GM18951 (cell line): Measurements from ENCODE around the gene ZDHHC13.

Experiments used
- POLR2A ChIP-seq: IDR thresholded peaks from 4 replicates; pipeline ENCODE4 v1.6.1; 2011; ENCODE audit warnings: mild to moderate bottlenecking; ENCODE audit not compliant: insufficient read length, insufficient read depth; ENCODE audit errors: extremely low read depth
- in situ Hi-C: fragments of 300-500 bp; cut with MboI; formaldehyde crosslinking; loops from one replicate; pipeline ENCODE4 v1.12.0; 2022; ENCODE audit warnings: low sequenced_read_pairs, mixed read lengths, inconsistent platforms; ENCODE audit not compliant: unreplicated experiment

ZDHHC13 gene

DNA sequence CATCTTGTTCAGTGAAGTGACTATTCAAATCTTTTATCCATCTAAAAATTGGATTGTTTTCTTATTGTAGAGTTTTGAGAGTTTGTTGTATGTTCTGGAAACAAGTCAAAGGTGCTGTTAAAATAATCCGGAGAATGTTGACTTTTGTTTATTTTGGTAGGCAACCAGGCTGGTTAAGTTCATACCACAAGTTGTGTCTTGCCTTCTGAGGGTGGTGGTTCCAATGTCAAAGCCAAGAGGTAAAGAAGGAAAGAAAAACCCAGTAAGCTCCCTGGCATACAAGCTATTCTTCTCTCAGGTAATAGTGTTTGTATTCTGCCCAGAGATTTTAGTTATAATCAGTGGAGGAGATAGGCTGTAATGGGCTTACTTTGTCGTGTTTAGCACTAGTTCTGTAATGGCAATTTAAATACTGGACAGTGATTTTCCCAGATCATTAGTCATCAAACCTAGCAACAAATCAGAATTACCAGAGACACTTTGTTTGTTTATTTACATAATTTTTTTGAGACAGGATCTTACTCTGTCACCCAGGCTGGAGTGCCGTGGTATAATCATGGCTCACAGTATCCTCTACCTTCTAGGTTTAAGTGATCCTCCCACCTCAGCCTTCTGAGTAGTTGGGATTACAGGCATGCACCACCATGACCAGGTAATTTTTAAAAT lies 99.9 kb downstream of the ZDHHC13 start:
- in situ Hi-C loops = no loop called here
- no peak for TF ChIP-seq POLR2A

DNA sequence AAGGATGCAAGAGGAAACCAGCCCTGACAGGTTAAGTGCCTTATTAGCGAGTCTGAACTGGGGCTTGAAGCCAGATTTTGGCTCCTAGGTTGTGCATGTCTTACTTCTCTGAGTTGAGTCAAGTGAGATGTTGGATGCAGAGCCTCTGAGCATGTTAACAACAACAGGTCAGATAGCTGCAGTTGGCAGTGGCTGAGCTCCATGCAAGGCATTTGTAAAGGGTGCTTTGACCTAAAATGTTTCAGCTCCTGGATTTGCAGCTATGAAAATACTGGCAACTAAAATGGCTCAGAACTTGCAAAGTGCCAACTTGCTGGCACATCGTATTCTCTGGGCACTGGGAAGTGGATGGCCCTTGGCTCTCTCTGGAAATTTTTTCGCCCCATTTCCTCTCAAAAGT lies 101.2 kb downstream of the ZDHHC13 start:
- TF ChIP-seq POLR2A = no peak

DNA sequence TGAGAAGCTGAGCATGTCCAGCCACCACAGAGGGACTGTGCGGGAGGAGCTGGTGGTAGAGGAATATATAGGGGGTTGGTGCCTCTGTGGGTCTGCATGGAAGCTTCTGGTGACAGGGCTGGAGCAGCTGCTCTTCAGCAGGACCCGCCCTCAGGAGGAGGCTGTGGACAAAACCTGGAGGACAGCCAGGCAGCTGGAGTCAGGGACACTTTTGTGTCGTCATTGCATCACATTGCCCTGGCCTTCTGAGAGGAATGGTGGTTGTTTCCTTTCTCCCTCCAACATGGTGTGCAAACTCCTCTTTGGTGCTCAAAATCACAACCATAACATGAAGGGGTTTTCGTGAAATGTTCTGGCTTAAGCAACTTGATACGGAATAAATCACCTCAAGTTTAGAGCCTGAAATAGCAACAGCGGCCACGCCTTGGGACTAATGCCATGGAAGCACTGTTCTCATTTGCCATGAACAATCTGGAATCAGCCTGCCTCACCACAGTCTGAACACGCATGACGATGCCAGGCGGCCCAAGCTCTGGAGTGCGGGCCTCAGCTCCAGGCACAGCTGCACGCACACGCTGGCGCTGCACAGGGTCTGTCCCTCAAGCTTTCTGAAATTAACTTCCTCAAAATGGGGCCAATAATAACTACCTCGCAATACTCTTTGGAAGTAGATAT lies 102.0 kb downstream of the ZDHHC13 start:
- TF ChIP-seq POLR2A = no peak
- in situ Hi-C loops = no loop called here

More for the DNA sequence above, 101.2 kb downstream of the ZDHHC13 start:
- in situ Hi-C loops = no loop called here

DNA sequence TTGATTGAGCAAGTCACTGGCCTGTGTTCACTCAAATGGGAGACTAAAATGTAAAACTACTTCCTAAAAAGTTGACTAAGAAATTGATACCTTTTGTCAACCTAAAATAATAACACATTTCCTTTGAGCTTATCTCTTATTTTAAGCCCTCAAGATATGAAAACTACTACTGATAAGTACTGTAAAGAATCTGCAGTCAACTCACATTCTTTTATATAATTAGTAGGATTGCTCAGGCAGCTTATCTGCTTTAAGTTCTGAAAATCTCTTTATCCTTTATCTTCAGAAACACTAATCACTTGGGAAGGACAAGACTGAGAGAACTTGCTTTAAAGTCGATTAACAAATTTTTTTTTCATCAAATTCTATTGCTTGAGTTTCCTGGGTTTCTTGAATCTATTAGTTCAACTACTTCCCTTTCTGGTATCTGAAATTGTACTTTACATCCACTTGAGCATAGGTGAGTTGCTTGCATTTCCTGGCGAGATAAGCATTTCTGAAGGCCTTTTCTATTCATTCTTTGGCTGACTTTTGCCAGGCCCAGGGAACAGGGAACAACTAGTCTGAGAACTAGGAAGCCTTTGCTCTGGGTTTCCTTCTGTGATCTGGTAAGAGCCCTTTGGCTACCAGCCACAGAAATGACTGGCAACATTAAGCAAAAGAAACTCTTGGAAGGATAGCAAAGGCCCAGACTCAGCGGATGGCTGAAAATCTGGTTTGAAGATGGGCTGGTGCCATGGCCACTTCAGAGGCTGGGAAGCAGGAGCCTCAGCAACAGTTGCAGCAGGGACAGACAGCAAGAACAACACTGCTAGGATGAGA lies 104.1 kb downstream of the ZDHHC13 start:
- TF ChIP-seq POLR2A = no peak
- in situ Hi-C loops = no loop called here

DNA sequence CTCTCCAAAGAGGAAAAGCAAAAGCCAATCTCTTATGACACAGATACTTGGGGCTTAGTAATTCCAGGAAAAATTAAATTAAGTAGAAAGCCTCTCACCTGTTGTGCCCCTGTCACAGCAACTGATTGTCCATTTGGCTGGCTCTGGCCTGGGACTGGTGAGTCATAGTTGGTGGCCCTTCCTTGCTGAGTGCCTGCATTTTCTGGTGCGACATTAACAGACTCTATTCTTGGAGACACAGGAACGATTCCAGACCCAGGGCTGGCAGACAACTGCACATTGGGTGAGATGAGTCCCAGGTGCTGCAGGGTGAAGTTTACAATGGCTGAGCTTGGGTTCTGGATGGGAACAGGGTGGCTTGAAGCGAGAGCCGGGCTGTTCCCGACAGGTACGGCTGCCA lies 108.2 kb downstream of the ZDHHC13 start:
- TF ChIP-seq POLR2A = no peak
- in situ Hi-C loops = no loop called here

DNA sequence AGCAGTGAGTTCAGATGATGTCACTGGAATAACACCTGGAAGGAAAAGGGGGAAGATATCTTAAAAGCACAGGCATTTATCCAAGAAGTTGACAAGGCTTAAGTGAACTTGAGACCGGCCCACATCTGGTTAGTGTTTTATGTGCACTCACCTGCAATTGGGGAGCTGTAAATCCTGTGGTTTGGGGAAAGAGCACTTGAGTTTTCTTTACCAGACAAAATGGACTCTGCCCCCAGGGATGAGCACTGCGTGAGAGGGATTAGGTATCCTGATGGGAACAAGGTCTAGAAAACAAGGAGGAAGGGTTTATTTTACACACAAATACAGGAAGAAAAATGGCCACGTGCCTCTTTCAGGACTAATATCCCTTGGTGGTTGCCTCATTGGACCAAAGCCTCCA lies 108.6 kb downstream of the ZDHHC13 start:
- TF ChIP-seq POLR2A = no peak
- in situ Hi-C loops = no loop called here
